ENCODE results near the gene ZNF207. TPM values are rescaled to one million over a fixed set of nuclear protein-coding genes. Genes with fewer than 3 reads are reported as not detected.

Gene ZNF207
- total RNA-seq: 133 TPM
- long read RNA-seq, full-length matches to known transcripts: 40 of 61 reads
- long read RNA-seq, partial matches to known transcripts: 5 of 61 reads
- long read RNA-seq, other reads (novel, unspliced or antisense): 16 of 61 reads

- Histone ChIP-seq H3K4me3 (peak within 1 kb of the TSS; percentile 83), H3K4me1 (peaks cover 31% of the 10 kb centered on the region), H3K36me3 (peaks cover 21% of the 10 kb centered on the region), H3K27ac (peak within 1 kb of the TSS; percentile 98), H3K9me3 (no peaks in the 10 kb centered on the region), H3K27me3 (no peaks in the 10 kb centered on the region)
- TF ChIP-seq CTCF (IDR thresholded peaks at IDR 0.05): no peak
- DNase-seq: peak; percentile 96
- ATAC-seq: peak; percentile 99
- intact Hi-C loops (cut with DNase I): no loop called here
Observed at GRCh38 chr17:32349854-32350665, at the start of gene ZNF207. Gene ZNF207, plus strand, starts transcription at chr17:32350157. Its CDS starts 129 bp downstream, at chr17:32350286.

GRCh38 chr17:32302037-32302436, 47.9 kb upstream of the ZNF207 start:
- Histone ChIP-seq H3K27me3 (no peaks in the 10 kb centered on the region), H3K27ac (no peak overlapping the region)

DNA sequence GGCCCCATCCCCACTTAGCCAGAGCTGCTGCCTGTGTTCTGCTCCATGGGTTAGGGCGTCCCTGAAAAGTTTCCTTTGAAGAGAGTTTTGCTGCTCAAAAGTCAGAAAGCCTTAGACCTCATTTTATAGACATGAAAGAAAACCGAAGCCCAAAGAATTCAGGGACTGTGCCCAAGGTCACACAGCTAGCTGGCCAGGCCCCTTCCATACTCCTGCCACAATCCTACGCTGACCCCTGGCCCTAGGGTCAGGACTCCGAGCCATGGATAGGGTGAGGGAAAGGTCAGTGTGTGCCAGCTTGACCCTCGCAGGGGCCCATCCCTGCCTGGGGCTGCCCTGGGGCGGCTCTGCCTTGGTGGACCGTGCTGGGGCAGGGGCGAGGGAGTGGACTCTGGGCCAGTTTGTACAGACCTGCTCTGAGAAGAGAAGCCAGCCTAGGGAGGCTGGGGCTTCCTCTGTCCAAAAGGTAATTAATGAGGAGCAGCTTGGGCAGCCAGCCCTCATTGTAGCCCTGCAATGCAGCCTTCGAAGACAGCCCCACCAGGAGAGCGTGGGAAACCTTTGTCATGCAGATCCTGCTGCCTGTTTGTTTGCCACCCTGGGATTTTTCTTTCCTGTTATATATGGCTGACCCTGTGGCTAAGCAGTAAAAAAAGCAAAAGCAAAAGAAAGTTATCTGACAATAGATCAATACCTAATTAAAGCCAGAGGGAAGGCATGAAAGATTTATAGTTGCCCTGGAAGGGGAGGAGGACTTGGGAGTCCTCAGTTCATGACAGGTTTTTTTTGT, 46.9 kb upstream of the ZNF207 start:
- no peak for TF ChIP-seq CTCF (IDR thresholded peaks at IDR 0.05)
- Histone ChIP-seq H3K4me3 (no peak overlapping the region), H3K27ac (no peak overlapping the region), H3K9me3 (no peaks in the 10 kb centered on the region), H3K27me3 (no peaks in the 10 kb centered on the region), H3K4me1 (no peaks in the 10 kb centered on the region), H3K36me3 (no peaks in the 10 kb centered on the region)
- DNase-seq (no peak), ATAC-seq (no peak)
- intact Hi-C loops (cut with DNase I): no loop called here

More at GRCh38 chr17:32302037-32302436, 47.9 kb upstream of the ZNF207 start:
- no peaks in the 10 kb centered on the region for H3K9me3 ChIP-seq
- no peak for ATAC-seq
- no peak overlapping the region for H3K4me3 ChIP-seq
- H3K36me3 ChIP-seq: no peaks in the 10 kb centered on the region
- intact Hi-C loops (cut with DNase I): no loop called here
- no peaks in the 10 kb centered on the region for H3K4me1 ChIP-seq
- no peak for DNase-seq
- TF ChIP-seq CTCF (IDR thresholded peaks at IDR 0.05): no peak

DNA sequence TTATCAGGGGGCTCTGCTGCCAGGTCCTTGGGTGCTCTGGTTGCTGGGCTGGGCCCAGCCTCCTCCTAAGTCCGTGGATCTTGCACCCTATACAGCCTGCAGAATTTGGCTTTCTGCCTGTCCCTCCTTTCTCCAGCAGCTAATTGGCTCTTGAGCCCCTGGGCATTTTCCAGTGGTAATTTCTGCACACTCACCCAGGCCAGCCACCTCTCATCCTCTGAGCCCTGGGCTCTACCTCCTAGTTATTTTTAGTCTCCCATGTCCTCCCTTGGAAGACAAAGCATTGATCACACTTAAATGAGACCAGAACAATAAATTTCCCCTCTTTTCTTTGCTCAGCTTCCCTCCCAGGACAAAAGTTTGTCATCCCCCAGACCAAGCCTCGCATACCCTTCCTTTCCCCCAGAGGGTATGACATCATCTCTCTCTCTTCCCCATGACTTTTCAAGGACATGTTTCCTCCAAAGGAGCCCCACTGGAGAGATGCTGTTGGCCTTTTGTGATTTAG, 46.1 kb upstream of the ZNF207 start:
- no peak for TF ChIP-seq CTCF (IDR thresholded peaks at IDR 0.05)
- Histone ChIP-seq H3K27ac (no peak overlapping the region), H3K36me3 (no peaks in the 10 kb centered on the region), H3K4me1 (no peaks in the 10 kb centered on the region), H3K27me3 (no peaks in the 10 kb centered on the region), H3K9me3 (no peaks in the 10 kb centered on the region), H3K4me3 (no peak overlapping the region)
- no peak for DNase-seq
- ATAC-seq: no peak
- intact Hi-C loops (cut with DNase I): no loop called here

DNA sequence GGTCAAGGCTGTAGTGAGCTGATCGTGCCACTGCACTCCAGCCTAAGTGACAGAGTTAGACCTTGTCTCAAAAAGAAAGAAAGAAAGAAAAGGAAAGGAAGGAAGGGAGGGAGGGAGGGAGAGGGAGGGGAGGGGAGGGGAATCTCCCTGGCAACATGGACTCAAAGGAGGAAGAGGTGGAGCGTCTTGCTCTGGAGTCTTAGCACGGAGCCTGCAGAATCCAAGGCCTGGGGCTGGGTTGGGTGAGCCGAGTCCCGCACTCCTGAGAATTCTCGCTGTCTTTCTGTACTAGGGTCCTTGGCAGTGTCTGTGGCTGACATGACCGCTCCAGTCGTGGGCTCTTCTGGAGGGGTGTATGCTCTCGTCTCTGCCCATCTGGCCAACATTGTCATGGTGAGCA, 44.9 kb upstream of the ZNF207 start:
- H3K27ac ChIP-seq: no peak overlapping the region
- no peaks in the 10 kb centered on the region for H3K27me3 ChIP-seq
- H3K9me3 ChIP-seq: no peaks in the 10 kb centered on the region
- no peaks in the 10 kb centered on the region for H3K4me1 ChIP-seq
- ATAC-seq: no peak
- DNase-seq: no peak
- intact Hi-C loops (cut with DNase I): no loop called here
- no peak for TF ChIP-seq CTCF (IDR thresholded peaks at IDR 0.05)
- H3K36me3 ChIP-seq: no peaks in the 10 kb centered on the region
- H3K4me3 ChIP-seq: no peak overlapping the region
